ENCODE measurements around the gene TMEM208. TPM values are rescaled to one million over a fixed set of nuclear protein-coding genes. Genes with fewer than 3 reads are reported as not detected.

TMEM208 gene
- total and polyA plus RNA-seq, 12 donors, result 7.6 to 92.0 (median 13.0) TPM

DNA sequence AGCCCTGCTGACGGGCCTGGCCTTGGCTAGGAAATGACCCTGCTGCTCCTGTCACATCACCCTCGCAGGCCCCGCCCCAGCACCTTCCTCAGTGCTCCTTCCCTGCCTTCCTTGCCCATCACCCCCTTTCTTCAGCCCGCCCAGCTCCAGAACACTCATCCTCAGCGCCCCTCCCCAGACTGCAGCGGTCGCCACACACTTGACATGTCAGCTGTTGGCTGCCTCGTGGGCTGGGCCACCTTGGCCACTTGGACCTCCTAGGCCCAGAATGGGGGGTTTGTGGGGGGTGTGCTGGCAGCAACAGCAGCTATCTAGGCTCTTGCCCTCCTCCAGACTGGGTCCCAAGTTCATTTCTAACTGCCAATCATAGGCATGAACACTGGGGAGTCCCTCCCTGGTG lies 17.4 kb upstream of the TMEM208 start:
- H3K27ac ChIP-seq, result no peak overlapping the region
- ATAC-seq (no peak), DNase-seq (no peak)

DNA sequence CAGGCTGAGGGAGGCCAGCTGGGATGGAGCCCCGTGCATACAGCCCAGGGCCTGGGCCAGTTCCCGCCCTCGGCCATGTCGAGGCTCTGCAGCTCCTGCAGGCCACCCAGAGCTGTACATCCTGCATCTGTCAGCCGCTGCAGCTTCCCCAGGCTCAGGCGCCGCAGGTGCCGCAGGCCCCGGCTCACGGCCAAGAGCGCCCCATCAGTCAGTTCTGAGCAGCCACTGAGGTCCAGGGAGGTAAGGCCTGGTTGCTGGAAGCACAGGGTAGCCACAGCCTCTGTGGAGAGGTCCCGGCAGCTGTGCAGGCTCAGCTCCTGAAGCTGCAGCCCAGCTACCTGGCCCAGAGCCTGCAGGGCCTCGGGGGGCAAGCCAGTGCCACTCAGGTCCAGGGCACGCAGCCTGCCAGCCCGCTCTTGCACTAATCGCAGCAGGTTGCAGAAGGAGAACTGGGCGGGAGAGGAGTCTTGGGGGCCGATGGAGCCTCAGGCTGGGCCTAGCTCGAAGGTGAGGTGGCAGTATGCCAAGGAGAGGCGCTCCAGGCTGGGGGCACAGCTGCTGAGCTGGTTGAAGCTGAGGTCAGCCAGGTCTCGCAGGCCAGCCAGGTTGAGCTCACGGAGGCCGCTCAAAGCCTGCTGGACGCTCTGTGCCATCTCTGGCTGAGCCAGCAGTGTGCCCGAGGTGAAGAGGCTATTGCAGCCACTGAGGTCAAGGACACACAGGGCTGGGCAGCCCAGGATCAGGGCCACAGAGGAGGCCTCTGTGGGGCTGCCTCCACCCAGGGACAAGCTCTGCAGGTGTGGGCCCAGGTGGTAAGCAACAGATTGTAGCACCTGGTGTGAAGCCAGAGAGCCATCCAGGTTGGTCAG lies 16.6 kb upstream of the TMEM208 start:
- DNase-seq, result no peak
- intact Hi-C loops (cut with DNase I), result no loop called here
- 89 to 93% methylated on average over 23 to 25 of the region's 25 CpGs for WGBS, 2 donors
- H3K27ac ChIP-seq, result no peak overlapping the region
- H3K9me3 ChIP-seq, result no peaks in the 10 kb centered on the region
- H3K27me3 ChIP-seq, result no peaks in the 10 kb centered on the region
- TF ChIP-seq, protein P1, sequence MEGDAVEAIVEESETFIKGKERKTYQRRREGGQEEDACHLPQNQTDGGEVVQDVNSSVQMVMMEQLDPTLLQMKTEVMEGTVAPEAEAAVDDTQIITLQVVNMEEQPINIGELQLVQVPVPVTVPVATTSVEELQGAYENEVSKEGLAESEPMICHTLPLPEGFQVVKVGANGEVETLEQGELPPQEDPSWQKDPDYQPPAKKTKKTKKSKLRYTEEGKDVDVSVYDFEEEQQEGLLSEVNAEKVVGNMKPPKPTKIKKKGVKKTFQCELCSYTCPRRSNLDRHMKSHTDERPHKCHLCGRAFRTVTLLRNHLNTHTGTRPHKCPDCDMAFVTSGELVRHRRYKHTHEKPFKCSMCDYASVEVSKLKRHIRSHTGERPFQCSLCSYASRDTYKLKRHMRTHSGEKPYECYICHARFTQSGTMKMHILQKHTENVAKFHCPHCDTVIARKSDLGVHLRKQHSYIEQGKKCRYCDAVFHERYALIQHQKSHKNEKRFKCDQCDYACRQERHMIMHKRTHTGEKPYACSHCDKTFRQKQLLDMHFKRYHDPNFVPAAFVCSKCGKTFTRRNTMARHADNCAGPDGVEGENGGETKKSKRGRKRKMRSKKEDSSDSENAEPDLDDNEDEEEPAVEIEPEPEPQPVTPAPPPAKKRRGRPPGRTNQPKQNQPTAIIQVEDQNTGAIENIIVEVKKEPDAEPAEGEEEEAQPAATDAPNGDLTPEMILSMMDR (IDR thresholded peaks at IDR 0.05), result no peak
- no peak overlapping the region for H3K4me3 ChIP-seq
- peak in 1 of 8 donors; percentile 7 for ATAC-seq
- peaks cover 0 to 13% (median 10%) of the 10 kb centered on the region in 9 donors for H3K4me1 ChIP-seq
- peaks cover 0 to 27% (median 0%) of the 10 kb centered on the region in 9 donors for H3K36me3 ChIP-seq

More for the DNA sequence above, 17.4 kb upstream of the TMEM208 start:
- intact Hi-C loops (cut with DNase I), result no loop called here
- TF ChIP-seq, protein P1 (IDR thresholded peaks at IDR 0.05), result no peak
- H3K9me3 ChIP-seq, result no peaks in the 10 kb centered on the region
- no peaks in the 10 kb centered on the region for H3K27me3 ChIP-seq
- H3K4me3 ChIP-seq, result no peak overlapping the region
- WGBS, 2 donors, result 87 to 91% methylated on average over 8 of the region's 8 CpGs
- H3K36me3 ChIP-seq, result peaks cover 0 to 29% (median 0%) of the 10 kb centered on the region in 9 donors
- peaks cover 0 to 13% (median 10%) of the 10 kb centered on the region in 9 donors for H3K4me1 ChIP-seq

DNA sequence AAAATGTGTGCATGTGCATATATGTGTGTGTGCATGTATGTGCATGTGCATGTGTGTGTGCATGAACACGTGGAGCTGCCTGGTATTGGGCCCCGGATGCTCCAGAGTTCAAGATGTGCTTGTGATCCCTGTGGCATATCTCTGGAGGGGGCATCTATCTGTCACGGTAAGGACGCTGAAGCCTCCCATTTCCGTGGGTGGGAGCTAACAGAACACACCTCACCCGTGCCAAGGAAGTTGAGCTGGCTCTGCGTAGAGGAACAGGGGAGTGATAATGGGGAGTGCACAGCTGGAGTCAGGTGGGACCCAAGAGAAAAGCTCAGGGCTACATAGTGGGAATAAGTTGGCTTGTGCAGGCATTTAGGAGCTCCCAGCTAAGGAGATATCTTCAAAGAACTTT lies 15.3 kb upstream of the TMEM208 start:
- intact Hi-C loops (cut with DNase I), result no loop called here
- DNase-seq (no peak), ATAC-seq (no peak)
- Histone ChIP-seq H3K9me3 (no peaks in the 10 kb centered on the region), H3K4me1 (peaks cover 7 to 26% (median 21%) of the 10 kb centered on the region in 9 donors), H3K36me3 (peaks cover 0 to 23% (median 0%) of the 10 kb centered on the region in 9 donors), H3K4me3 (no peak overlapping the region), H3K27me3 (no peaks in the 10 kb centered on the region), H3K27ac (no peak overlapping the region)
- 78 to 80% methylated on average over 7 of the region's 7 CpGs for WGBS, 2 donors
- TF ChIP-seq, protein P1 (IDR thresholded peaks at IDR 0.05), result no peak

DNA sequence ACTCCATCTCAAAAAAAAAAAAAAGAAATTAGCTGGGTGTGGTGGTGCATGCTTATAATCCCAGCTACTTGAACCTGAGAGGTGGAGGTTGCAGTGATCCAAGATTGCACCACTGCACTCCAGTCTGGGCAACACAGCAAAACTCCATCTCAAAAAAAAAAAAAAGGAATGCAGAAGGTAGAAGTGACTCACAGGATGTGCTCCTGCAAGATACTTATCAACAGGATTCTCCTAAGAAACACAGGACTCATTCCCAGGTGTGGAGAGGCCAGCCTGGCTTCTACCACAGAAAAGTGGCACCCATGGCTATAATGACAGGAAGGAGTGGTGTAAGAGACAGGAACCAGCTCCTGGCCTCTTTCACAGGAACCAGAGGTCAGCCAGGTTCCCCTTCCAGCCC lies 14.2 kb upstream of the TMEM208 start:
- Histone ChIP-seq H3K27ac (no peak overlapping the region), H3K36me3 (peaks cover 0 to 14% (median 0%) of the 10 kb centered on the region in 9 donors)

More for the DNA sequence above, 14.2 kb upstream of the TMEM208 start:
- TF ChIP-seq, protein P1 (IDR thresholded peaks at IDR 0.05), result no peak
- DNase-seq (no peak), ATAC-seq (no peak)
- Histone ChIP-seq H3K4me1 (peaks cover 7 to 36% (median 31%) of the 10 kb centered on the region in 9 donors), H3K27me3 (no peaks in the 10 kb centered on the region), H3K9me3 (no peaks in the 10 kb centered on the region), H3K4me3 (no peak overlapping the region)
- intact Hi-C loops (cut with DNase I), result no loop called here
